SK-N-MC (cell line): ENCODE data around the gene INHA.

Experiments used
- EZH2 ChIP-seq: fragments of 200-600 bp; sonication (generic); IDR thresholded peaks from one replicate; pipeline ENCODE4 v1.6.1; 2017; ENCODE audit warnings: antibody characterized with exemption
- FOXP2 ChIP-seq: optimal IDR thresholded peaks from 2 replicates; pipeline ENCODE3; 2011; ENCODE audit warnings: mild to moderate bottlenecking, moderate library complexity; ENCODE audit not compliant: insufficient read depth; ENCODE audit errors: extremely low read length, control extremely low read depth
- POLR2AphosphoS5 ChIP-seq: IDR thresholded peaks from 2 replicates; pipeline ENCODE4 v1.6.1; 2012; ENCODE audit warnings: mild to moderate bottlenecking, low read depth, low read length, borderline replicate concordance

- TF ChIP-seq EZH2 (no peak), POLR2AphosphoS5 (no peak), FOXP2 (no peak)
Observed at GRCh38 chr2:219618733-219619122, 46.6 kb downstream of the INHA start.
